Neural progenitor cell (in vitro differentiated cells): ENCODE results near the gene FAM193B.

ENCODE experiments used
- EZH2 ChIP-seq: fragments of 200-600 bp; sonication (generic); IDR thresholded peaks from 2 replicates; pipeline ENCODE4 v1.6.1; 2017; ENCODE audit warnings: antibody characterized with exemption, mild to moderate bottlenecking, moderate library complexity
- TF ChIP-seq, protein P1 (sequence below): fragments of 200-600 bp; sonication (generic); IDR thresholded peaks from 2 replicates; pipeline ENCODE4 v1.5.1; 2017; ENCODE audit warnings: antibody characterized with exemption, mild to moderate bottlenecking

DNA sequence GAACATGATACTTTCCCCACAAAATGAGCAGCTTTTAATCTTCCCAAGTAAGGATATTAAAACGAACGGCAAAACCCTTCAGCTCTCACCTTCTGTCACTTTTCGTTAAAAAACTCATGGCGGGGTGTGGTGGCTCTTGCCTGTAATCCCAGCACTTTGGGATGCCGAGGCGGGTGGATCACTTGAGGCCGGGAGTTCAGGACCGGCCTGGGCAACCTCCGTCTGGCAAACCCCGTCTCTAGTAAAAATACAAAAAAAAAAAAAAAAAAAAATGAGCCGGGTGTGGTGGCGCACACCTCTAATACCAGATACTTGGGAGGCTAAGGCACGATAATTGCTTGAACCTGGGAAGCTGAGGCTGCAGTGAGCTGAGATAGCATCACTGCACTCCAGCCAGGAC lies 38.5 kb upstream of the FAM193B start:
- no peak for TF ChIP-seq EZH2
- TF ChIP-seq, protein P1, sequence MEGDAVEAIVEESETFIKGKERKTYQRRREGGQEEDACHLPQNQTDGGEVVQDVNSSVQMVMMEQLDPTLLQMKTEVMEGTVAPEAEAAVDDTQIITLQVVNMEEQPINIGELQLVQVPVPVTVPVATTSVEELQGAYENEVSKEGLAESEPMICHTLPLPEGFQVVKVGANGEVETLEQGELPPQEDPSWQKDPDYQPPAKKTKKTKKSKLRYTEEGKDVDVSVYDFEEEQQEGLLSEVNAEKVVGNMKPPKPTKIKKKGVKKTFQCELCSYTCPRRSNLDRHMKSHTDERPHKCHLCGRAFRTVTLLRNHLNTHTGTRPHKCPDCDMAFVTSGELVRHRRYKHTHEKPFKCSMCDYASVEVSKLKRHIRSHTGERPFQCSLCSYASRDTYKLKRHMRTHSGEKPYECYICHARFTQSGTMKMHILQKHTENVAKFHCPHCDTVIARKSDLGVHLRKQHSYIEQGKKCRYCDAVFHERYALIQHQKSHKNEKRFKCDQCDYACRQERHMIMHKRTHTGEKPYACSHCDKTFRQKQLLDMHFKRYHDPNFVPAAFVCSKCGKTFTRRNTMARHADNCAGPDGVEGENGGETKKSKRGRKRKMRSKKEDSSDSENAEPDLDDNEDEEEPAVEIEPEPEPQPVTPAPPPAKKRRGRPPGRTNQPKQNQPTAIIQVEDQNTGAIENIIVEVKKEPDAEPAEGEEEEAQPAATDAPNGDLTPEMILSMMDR = no peak
